Pancreas (tissue), 10 donors: ENCODE measurements around the gene SCYGR7. TPM values are rescaled to one million over a fixed set of nuclear protein-coding genes. Genes with fewer than 3 reads are reported as not detected.

ENCODE experiments used
- ATAC-seq, 4 donors: fragments of 200-7000 bp; cut with Tn5 transposase; one replicate each; pipeline versions ENCODE4 v1.8.0 to v1.9.1; 2020; ENCODE audit warnings: mild to moderate bottlenecking in 4 of 4, moderate library complexity in 4 of 4
- DNase-seq, 6 donors: peaks; one replicate each; pipeline ENCODE4 v3.0.0-alpha.2; 2020
- FAIRE-seq: peaks from 2 replicates; lab custom pipeline; 2012; peaks lifted over from hg19 to GRCh38; lab: Jason Lieb, UNC
- H3K27ac ChIP-seq, 4 donors: fragments of 200-600 bp; sonication (generic); 1 replicate in 3 of 4; 2 replicates in 1 of 4; pipeline versions ENCODE4 v1.5.0 to v1.8.0; 2020
- H3K27me3 ChIP-seq, 4 donors: fragments of 200-600 bp; one replicate each; pipeline ENCODE4 v1.8.0; 2021
- H3K36me3 ChIP-seq, 3 donors: fragments of 200-600 bp; sonication (generic) in 1 of 3; one replicate each; pipeline versions ENCODE4 v1.5.0 to v1.8.0; 2020 to 2021
- H3K4me1 ChIP-seq, 3 donors: fragments of 200-600 bp; one replicate each; pipeline ENCODE4 v1.8.0; 2021
- H3K4me3 ChIP-seq, 4 donors: fragments of 200-600 bp; sonication (generic) in 2 of 4; one replicate each; pipeline versions ENCODE4 v1.5.0 to v1.8.0; 2020 to 2021
- H3K9me3 ChIP-seq, 4 donors: fragments of 200-600 bp; one replicate each; pipeline ENCODE4 v1.8.0; 2021
- CTCF ChIP-seq, 4 donors: fragments of 200-600 bp; sonication (generic) in 3 of 4; IDR thresholded peaks; one replicate each; pipeline versions ENCODE4 v1.5.0 to v1.8.0; 2021; ENCODE audit warnings: antibody characterized with exemption in 4 of 4
- WGBS, 2 donors: extraction: QIAGEN DNeasy Blood & Tissue Kit; methylation state at CpG; one replicate each; pipeline ENCODE4 v1.1.7; 2013; 5-methylcytosine and 5-hydroxymethylcytosine counted together
- intact Hi-C, 3 donors: fragments of 100-400 bp; cut with DNase I; formaldehyde crosslinking; loops; one replicate each; pipeline versions ENCODE4 v1.11.1 to v1.14.2; 2022
- polyA plus RNA-seq, 2 donors: library from polyadenylated mRNA; stranded (reverse); fragments of 200-250 nt; gene quantifications; one replicate each; pipeline ENCODE4 v1.2.3, GENCODE V29; 2013
- total RNA-seq, 6 donors: library from RNA; stranded (reverse); fragmentation: NEBNext Ultra II Directional in 4 of 6; extraction: Animal tissue kit (Norgen Biotek cat#: 25700) in 4 of 6; gene quantifications; one replicate each; pipeline versions ENCODE4 v1.2.1 to v1.2.4, GENCODE V29; 2021 to 2023
- donor health status: healthy with polysubstance abuse.
- donor health status: DM: no; HTN: no; CAD: no; lungs with moderate emphysema.
- donor health status: DM: no; HTN: no; CAD: no.
- donor health status: control.
- donor health status: control.
- donor health status: Bipolar disorder and iron deficiency.
- donor health status: DM: yes; HTN: yes; CAD: no.
- donor health status: DM: no; HTN: no; CAD: no.
- donor health status: DM: no; HTN: no; CAD: no.
- donor health status: DM: yes; HTN: yes; CAD: no.

Gene SCYGR7
- total and polyA plus RNA-seq, 8 donors, result not detected

GRCh38 chr2:227703280-227703732 is 24.8 kb upstream of the SCYGR7 start:
- peak overlapping the region in 2 of 4 donors; percentile 22 to 32 for H3K27ac ChIP-seq
- H3K27me3 ChIP-seq, result no peaks in the 10 kb centered on the region
- TF ChIP-seq CTCF (IDR thresholded peaks at IDR 0.05), result no peak
- peak in 2 of 6 donors; percentile 9 to 21 for DNase-seq
- FAIRE-seq, result no peak
- peak; percentile 56 to 90 (median 84) for ATAC-seq
- 9 to 15% methylated on average over 4 of the region's 4 CpGs for WGBS, 2 donors
- H3K4me1 ChIP-seq, result no peaks in the 10 kb centered on the region
- H3K9me3 ChIP-seq, result no peaks in the 10 kb centered on the region
- intact Hi-C loops, result no loop called here
- H3K4me3 ChIP-seq, result no peak overlapping the region
- H3K36me3 ChIP-seq, result no peaks in the 10 kb centered on the region

- 51 to 67% methylated on average over 3 of the region's 3 CpGs for WGBS, 2 donors
- H3K4me1 ChIP-seq, result no peaks in the 10 kb centered on the region
- no peaks in the 10 kb centered on the region for H3K9me3 ChIP-seq
- no peak overlapping the region for H3K4me3 ChIP-seq
- ATAC-seq, result peak in 1 of 4 donors; percentile 21
- H3K36me3 ChIP-seq, result no peaks in the 10 kb centered on the region
- peak overlapping the region in 2 of 4 donors; percentile 22 to 32 for H3K27ac ChIP-seq
- no peak for DNase-seq
- H3K27me3 ChIP-seq, result no peaks in the 10 kb centered on the region
- TF ChIP-seq CTCF (IDR thresholded peaks at IDR 0.05), result no peak
- intact Hi-C loops, result no loop called here
- no peak for FAIRE-seq
These were observed 24.2 kb upstream of the SCYGR7 start for GRCh38 chr2:227703961-227704360.

- FAIRE-seq, result no peak
- Histone ChIP-seq H3K9me3 (no peaks in the 10 kb centered on the region), H3K27ac (no peak overlapping the region), H3K27me3 (no peaks in the 10 kb centered on the region), H3K36me3 (no peaks in the 10 kb centered on the region), H3K4me3 (no peak overlapping the region), H3K4me1 (no peaks in the 10 kb centered on the region)
- TF ChIP-seq CTCF (IDR thresholded peaks at IDR 0.05), result no peak
- DNase-seq, result no peak
- no peak for ATAC-seq
- WGBS, 2 donors, result 51 to 69% methylated on average over 4 of the region's 4 CpGs
- intact Hi-C loops, result no loop called here
These were observed 21.3 kb upstream of the SCYGR7 start for GRCh38 chr2:227706859-227707258.

GRCh38 chr2:227707390-227707789 is 20.7 kb upstream of the SCYGR7 start:
- ATAC-seq, result no peak
- WGBS, 2 donors, result 72 to 87% methylated on average over 6 of the region's 6 CpGs
- no peaks in the 10 kb centered on the region for H3K4me1 ChIP-seq
- intact Hi-C loops, result no loop called here
- H3K4me3 ChIP-seq, result no peak overlapping the region
- H3K9me3 ChIP-seq, result no peaks in the 10 kb centered on the region
- DNase-seq, result no peak
- no peaks in the 10 kb centered on the region for H3K36me3 ChIP-seq
- no peaks in the 10 kb centered on the region for H3K27me3 ChIP-seq
- H3K27ac ChIP-seq, result no peak overlapping the region
- TF ChIP-seq CTCF (IDR thresholded peaks at IDR 0.05), result no peak
- no peak for FAIRE-seq

GRCh38 chr2:227710986-227711385 is 17.1 kb upstream of the SCYGR7 start:
- TF ChIP-seq CTCF (IDR thresholded peaks at IDR 0.05), result no peak
- Histone ChIP-seq H3K27ac (no peak overlapping the region), H3K4me1 (no peaks in the 10 kb centered on the region), H3K36me3 (no peaks in the 10 kb centered on the region), H3K9me3 (no peaks in the 10 kb centered on the region), H3K27me3 (no peaks in the 10 kb centered on the region), H3K4me3 (no peak overlapping the region)
- ATAC-seq (no peak), FAIRE-seq (no peak), DNase-seq (no peak)
- intact Hi-C loops, result no loop called here
- 80 to 90% methylated on average over 7 of the region's 7 CpGs for WGBS, 2 donors
